RWPE2 (cell line): ENCODE measurements around the gene PROKR1.

Source experiments
- ATAC-seq: fragments of 200-7000 bp; cut with Tn5 transposase; 3 replicates; pipeline ENCODE4 v1.9.1; 2021; ENCODE audit warnings: low read depth
- DNase-seq: peaks from one replicate; pipeline ENCODE4 v3.0.0-alpha.2; 2020; ENCODE audit warnings: low spot score
- H3K27ac ChIP-seq: fragments of 450-650 bp; 2 replicates; pipeline ENCODE4 v1.5.1; 2017; ENCODE audit warnings: mild to moderate bottlenecking; ENCODE audit not compliant: poor library complexity, severe bottlenecking
- H3K27me3 ChIP-seq: fragments of 250-450 bp; sonication (Bioruptor Pico); 2 replicates; pipeline ENCODE4 v1.5.1; 2021; ENCODE audit warnings: mild to moderate bottlenecking, moderate library complexity; ENCODE audit not compliant: insufficient read depth, poor library complexity, severe bottlenecking
- H3K36me3 ChIP-seq: fragments of 250-450 bp; sonication (Bioruptor Pico); 2 replicates; pipeline ENCODE4 v1.5.1; 2020; ENCODE audit warnings: low read depth, mild to moderate bottlenecking, moderate library complexity
- H3K4me1 ChIP-seq: fragments of 250-450 bp; sonication (Bioruptor Pico); 2 replicates; pipeline ENCODE4 v1.5.1; 2021; ENCODE audit warnings: mild to moderate bottlenecking, moderate library complexity; ENCODE audit not compliant: insufficient read depth, poor library complexity, severe bottlenecking
- H3K4me3 ChIP-seq: fragments of 250-450 bp; sonication (Bioruptor Pico); 2 replicates; pipeline ENCODE4 v1.5.1; 2021; ENCODE audit warnings: mild to moderate bottlenecking, moderate library complexity; ENCODE audit not compliant: severe bottlenecking
- H3K9me3 ChIP-seq: fragments of 250-450 bp; sonication (Bioruptor Pico); 2 replicates; pipeline ENCODE4 v1.5.1; 2021; ENCODE audit warnings: mild to moderate bottlenecking, moderate library complexity; ENCODE audit not compliant: severe bottlenecking
- CTCF ChIP-seq: fragments of 450-650 bp; IDR thresholded peaks from one replicate; pipeline ENCODE4 v1.5.1; 2017; ENCODE audit warnings: mild to moderate bottlenecking, moderate library complexity; ENCODE audit not compliant: poor library complexity, severe bottlenecking

The PROKR1 gene

GRCh38 chr2:68662466-68662865, 19.1 kb downstream of the PROKR1 start:
- Histone ChIP-seq H3K36me3 (no peaks in the 10 kb centered on the region), H3K4me1 (no peaks in the 10 kb centered on the region), H3K4me3 (no peak overlapping the region), H3K27ac (no peak overlapping the region), H3K9me3 (no peaks in the 10 kb centered on the region), H3K27me3 (no peaks in the 10 kb centered on the region)
- ATAC-seq: no peak
- TF ChIP-seq CTCF: no peak
- DNase-seq: no peak

- Histone ChIP-seq H3K9me3 (no peaks in the 10 kb centered on the region), H3K4me1 (no peaks in the 10 kb centered on the region), H3K36me3 (no peaks in the 10 kb centered on the region), H3K27me3 (no peaks in the 10 kb centered on the region), H3K4me3 (no peak overlapping the region), H3K27ac (no peak overlapping the region)
- no peak for ATAC-seq
- DNase-seq: no peak
- no peak for TF ChIP-seq CTCF
Observed at GRCh38 chr2:68663371-68664156, 20.2 kb downstream of the PROKR1 start.

- Histone ChIP-seq H3K27ac (no peak overlapping the region), H3K9me3 (no peaks in the 10 kb centered on the region), H3K4me1 (no peaks in the 10 kb centered on the region), H3K27me3 (no peaks in the 10 kb centered on the region), H3K4me3 (no peak overlapping the region), H3K36me3 (no peaks in the 10 kb centered on the region)
- DNase-seq (no peak), ATAC-seq (no peak)
- TF ChIP-seq CTCF: no peak
Observed at GRCh38 chr2:68667371-68667770, 24.0 kb downstream of the PROKR1 start.

GRCh38 chr2:68669651-68670050, 26.3 kb downstream of the PROKR1 start:
- Histone ChIP-seq H3K36me3 (no peaks in the 10 kb centered on the region), H3K4me1 (no peaks in the 10 kb centered on the region), H3K27me3 (no peaks in the 10 kb centered on the region), H3K27ac (no peak overlapping the region), H3K4me3 (no peak overlapping the region), H3K9me3 (no peaks in the 10 kb centered on the region)
- DNase-seq (no peak), ATAC-seq (no peak)
- TF ChIP-seq CTCF: no peak

GRCh38 chr2:68671961-68672360, 28.6 kb downstream of the PROKR1 start:
- no peak for TF ChIP-seq CTCF
- Histone ChIP-seq H3K27ac (no peak overlapping the region), H3K4me1 (no peaks in the 10 kb centered on the region), H3K4me3 (no peak overlapping the region), H3K27me3 (no peaks in the 10 kb centered on the region), H3K36me3 (no peaks in the 10 kb centered on the region), H3K9me3 (no peaks in the 10 kb centered on the region)
- ATAC-seq (no peak), DNase-seq (no peak)
